HG03108 (cell line): ENCODE data around the gene NMNAT2.

Source experiments
- ATAC-seq: cut with Tn5 transposase; IDR thresholded peaks from one replicate; pipeline ENCODE4 v1.9.1; 2021; ENCODE audit warnings: moderate library complexity; ENCODE audit not compliant: unreplicated experiment

The NMNAT2 gene

GRCh38 chr1:183218971-183219615 is 199.1 kb downstream of the NMNAT2 start:
- no peak for ATAC-seq

- no peak for ATAC-seq
These were observed 200.1 kb downstream of the NMNAT2 start for GRCh38 chr1:183218027-183218618.

GRCh38 chr1:183215936-183216335 is 202.2 kb downstream of the NMNAT2 start:
- ATAC-seq: no peak

- ATAC-seq: no peak
These were observed 203.0 kb downstream of the NMNAT2 start for GRCh38 chr1:183215076-183215720.

- no peak for ATAC-seq
These were observed 203.9 kb downstream of the NMNAT2 start for GRCh38 chr1:183214021-183214970.

- no peak for ATAC-seq
These were observed 205.3 kb downstream of the NMNAT2 start for GRCh38 chr1:183212870-183213269.

GRCh38 chr1:183210681-183211080 is 207.5 kb downstream of the NMNAT2 start:
- no peak for ATAC-seq

GRCh38 chr1:183209533-183210158 is 208.5 kb downstream of the NMNAT2 start:
- no peak for ATAC-seq

GRCh38 chr1:183206538-183207122 is 211.6 kb downstream of the NMNAT2 start:
- no peak for ATAC-seq

GRCh38 chr1:183205196-183205781 is 212.9 kb downstream of the NMNAT2 start:
- no peak for ATAC-seq

GRCh38 chr1:183203094-183203493 is 215.1 kb downstream of the NMNAT2 start:
- ATAC-seq: no peak

- ATAC-seq: no peak
These were observed 217.7 kb downstream of the NMNAT2 start for GRCh38 chr1:183200451-183200850.

- ATAC-seq: no peak
These were observed 218.9 kb downstream of the NMNAT2 start for GRCh38 chr1:183199304-183199703.

GRCh38 chr1:183198463-183198862 is 219.7 kb downstream of the NMNAT2 start:
- ATAC-seq: no peak
